GM18858 (cell line): ENCODE results near the gene MYO15A.

Experiments used
- ATAC-seq: cut with Tn5 transposase; IDR thresholded peaks from one replicate; pipeline ENCODE4 v1.9.1; 2021; ENCODE audit not compliant: unreplicated experiment

MYO15A gene

GRCh38 chr17:18105027-18105426 is 3.5 kb upstream of the MYO15A start:
- no peak for ATAC-seq

DNA sequence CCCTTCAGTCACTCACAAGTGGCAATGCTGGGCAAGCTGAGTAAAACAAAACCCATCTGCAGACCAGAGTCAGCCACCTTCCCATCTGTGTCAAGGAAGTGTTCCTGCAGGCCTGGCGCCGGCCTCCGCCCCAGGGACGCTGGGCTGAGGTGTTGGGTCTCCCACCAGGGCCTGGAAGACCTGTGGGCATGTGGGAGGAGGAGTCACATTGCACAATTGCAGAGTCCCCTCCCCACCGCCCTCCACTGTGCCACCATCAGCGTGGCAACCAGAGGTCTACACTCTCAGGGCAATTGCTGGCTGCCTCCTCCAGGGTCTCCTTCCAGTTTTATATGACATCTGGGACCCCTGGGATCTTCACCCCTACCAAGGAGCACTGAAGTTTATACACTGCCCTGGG is 3.0 kb upstream of the MYO15A start:
- ATAC-seq, result no peak

- ATAC-seq, result no peak
Measured at GRCh38 chr17:18106211-18106610, 2.3 kb upstream of the MYO15A start.

DNA sequence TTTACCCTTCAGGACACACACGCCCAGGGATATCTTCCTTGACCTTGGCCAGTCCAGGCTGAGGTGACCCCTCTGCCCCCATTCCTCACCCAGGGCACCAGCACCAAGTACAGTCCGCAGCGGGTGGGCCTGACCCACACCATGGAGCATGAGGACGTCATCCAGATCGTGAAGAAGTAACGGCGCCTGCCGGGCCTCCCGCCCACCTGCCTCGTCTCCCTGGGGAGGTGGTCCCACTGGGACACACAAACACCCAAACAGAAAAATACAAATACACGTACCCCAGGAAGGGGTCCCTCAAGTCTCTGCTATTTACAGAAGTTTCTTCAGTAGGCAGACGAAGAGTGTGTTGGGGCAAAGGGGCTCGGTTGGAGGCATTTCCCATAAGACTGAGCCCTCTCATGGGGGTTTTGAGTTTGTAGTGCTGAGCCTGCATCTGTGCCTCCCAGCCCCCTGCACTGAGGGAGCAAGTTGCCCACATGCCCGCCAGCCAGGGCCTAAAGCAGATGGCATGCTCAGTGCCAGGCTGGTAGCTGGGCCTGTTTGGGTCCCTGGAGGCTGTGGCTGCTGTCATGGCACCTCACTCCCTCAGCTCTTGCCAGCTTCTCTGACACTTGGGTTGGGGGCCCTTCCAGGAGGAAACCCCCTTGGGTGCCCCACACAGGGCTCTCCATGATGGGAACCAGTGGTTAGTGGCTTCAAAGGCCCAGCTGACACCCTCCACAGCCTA is 1.3 kb upstream of the MYO15A start:
- ATAC-seq, result no peak

DNA sequence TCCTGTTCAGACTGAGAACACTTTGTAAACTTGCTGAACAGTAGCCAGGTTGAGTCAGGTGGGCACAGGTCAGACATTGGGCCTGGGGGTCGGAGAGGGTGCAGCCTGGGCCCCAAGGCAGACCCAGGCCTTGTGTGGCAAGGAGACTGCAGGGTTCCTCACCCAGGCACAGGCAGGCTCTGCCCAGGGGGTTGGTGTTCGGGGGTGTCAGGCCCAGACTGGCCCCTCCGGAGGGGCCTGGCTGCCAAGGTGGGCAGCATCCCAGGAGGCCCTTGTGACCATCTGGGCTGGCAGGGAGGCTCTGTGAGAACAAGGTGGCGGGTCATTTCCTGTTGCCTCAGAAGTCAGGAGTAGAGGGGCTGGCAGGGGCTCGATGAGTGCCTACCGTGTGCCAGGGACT is 585 bp upstream of the MYO15A start:
- ATAC-seq, result no peak

GRCh38 chr17:18109935-18110485 is 1.5 kb downstream of the MYO15A start:
- ATAC-seq, result no peak

GRCh38 chr17:18110636-18111145 is 2.1 kb downstream of the MYO15A start:
- no peak for ATAC-seq

DNA sequence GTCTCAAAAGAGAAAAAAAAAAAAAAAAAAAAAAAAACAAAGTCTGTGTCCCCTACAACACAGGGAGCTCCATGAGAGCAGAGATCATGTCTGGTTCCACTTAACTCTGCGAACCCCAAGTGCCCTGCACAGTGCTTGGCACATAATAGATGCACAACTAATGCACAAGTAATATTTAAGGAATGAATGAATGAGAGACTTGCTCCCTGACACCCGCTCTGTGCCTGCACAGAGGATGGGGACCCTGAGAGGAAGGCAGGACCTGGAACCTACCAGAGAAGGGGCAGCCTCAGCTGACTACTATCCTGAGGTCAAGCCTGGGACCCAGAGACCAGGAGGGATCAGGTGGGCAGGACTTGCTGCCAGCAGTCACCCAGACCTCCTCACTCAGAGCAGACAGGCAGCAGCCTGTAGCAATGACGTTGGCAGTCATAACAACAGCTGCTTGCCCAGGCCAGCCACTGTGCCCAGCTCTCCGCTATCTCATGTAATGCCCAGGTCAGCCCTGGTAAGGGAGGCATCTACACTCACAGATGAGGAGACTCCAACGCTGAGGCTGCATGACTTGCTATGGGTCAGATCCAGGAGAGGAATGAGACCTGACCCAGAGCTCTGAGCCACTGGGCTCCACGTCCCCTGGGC is 2.9 kb downstream of the MYO15A start:
- ATAC-seq, result no peak

- no peak for ATAC-seq
Measured at GRCh38 chr17:18115517-18115916, 7.0 kb downstream of the MYO15A start.

DNA sequence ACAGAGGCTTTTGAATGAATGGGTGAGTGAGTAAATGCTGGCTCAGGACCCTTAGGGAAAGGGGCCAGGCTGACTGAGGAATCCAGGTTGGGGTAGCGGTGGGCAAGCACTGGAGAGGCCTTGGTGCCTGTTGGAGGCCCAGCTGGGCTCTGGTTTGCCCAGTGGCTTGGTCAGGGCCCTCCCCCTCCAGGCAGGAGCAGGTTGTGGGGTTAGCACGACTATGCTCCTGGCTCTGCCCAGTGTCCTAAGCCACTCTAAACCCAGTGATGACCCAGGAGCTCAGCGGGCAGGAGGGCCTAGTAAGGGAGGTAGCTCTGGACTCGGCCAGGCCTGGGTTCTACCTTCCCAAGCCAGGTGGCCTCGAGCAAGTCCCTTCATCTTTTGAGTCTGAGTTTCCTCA is 7.5 kb downstream of the MYO15A start:
- ATAC-seq, result no peak

GRCh38 chr17:18117533-18117932 is 9.0 kb downstream of the MYO15A start:
- ATAC-seq, result no peak

DNA sequence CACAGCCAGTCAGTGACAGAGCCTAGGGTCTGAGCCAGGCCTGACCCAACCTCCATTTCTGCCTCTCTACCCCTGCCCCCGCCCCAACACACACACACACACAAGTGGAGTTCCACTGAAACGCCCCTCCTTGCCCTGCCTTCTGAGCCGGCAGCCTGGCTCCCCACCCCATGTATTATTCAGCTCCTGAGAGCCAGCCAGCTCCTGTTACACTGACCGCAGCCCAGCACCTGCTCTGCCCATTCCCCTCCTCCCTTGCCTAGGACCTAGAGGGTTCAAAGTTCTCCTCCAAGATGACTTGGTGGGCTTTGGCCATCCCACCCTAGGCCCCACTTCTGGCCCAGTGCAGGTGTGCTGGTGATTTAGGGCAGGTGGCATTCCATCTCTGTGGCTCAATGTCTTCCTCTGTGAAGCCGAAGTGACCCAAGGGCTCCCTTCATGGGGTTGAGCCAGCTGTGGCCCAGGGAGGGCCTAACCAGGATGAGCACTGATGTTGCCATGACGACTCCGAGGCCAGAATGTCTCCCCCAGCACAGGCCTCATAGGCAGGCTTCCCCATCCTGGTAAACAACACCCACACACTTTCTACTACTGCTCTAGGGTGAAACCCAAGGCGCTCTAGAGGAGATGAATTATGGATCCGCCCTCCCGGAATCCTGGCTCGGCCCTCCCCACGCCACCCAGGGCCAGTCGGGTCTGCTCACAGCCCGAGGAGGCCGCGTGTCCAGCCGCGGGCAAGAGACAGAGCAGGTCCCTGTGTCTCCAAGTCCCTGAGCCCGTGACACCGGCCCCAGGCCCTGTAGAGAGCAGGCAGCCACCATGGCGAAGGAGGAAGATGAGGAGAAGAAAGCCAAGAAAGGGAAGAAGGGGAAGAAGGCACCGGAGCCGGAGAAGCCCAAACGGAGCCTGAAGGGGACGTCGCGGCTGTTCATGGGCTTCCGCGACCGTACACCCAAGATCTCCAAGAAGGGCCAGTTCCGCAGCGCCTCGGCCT is 9.7 kb downstream of the MYO15A start:
- ATAC-seq, result no peak

DNA sequence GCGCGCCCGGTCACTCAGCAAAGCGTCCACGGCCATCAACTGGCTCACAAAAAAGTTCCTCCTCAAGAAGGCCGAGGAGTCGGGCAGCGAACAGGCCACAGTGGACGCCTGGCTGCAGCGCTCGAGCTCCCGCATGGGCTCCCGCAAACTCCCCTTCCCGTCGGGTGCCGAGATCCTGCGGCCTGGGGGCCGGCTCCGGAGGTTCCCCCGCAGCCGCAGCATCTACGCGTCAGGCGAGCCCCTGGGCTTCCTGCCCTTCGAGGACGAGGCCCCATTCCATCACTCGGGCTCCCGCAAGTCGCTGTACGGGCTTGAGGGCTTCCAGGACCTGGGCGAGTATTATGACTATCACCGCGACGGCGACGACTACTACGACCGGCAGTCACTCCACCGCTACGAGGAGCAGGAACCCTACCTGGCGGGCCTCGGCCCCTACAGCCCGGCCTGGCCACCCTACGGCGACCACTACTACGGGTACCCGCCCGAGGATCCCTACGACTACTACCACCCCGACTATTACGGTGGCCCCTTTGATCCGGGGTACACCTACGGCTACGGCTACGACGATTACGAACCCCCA is 10.7 kb downstream of the MYO15A start:
- no peak for ATAC-seq

DNA sequence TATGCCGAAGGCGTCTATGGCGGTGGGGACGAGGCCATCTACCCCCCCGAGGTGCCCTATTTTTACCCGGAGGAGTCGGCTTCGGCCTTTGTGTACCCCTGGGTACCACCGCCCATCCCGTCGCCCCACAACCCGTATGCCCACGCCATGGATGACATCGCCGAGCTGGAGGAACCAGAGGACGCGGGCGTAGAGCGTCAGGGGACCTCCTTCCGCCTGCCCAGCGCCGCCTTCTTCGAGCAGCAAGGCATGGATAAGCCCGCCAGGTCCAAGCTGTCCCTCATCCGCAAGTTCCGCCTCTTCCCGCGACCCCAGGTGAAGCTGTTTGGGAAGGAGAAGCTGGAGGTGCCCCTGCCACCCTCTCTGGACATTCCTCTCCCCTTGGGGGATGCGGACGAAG is 11.4 kb downstream of the MYO15A start:
- no peak for ATAC-seq

GRCh38 chr17:18120461-18121017 is 12.0 kb downstream of the MYO15A start:
- ATAC-seq, result no peak

GRCh38 chr17:18121144-18121910 is 12.8 kb downstream of the MYO15A start:
- no peak for ATAC-seq

GRCh38 chr17:18122990-18123753 is 14.6 kb downstream of the MYO15A start:
- ATAC-seq, result no peak

- ATAC-seq, result no peak
Measured at GRCh38 chr17:18124345-18125126, 16.0 kb downstream of the MYO15A start.
